ENCODE data around the gene SNAP29. TPM values are rescaled to one million over a fixed set of nuclear protein-coding genes. Genes with fewer than 3 reads are reported as not detected.
A peak's percentile ranks its signal among the peaks of the same experiment; 100 is the strongest.

The SNAP29 gene
- total and polyA plus RNA-seq, 9 of the 15 experiments (the other 6 are each of a cell fraction or from before 2014, with no cell fraction given): 19.5 to 250 (median 75.9) TPM

DNA sequence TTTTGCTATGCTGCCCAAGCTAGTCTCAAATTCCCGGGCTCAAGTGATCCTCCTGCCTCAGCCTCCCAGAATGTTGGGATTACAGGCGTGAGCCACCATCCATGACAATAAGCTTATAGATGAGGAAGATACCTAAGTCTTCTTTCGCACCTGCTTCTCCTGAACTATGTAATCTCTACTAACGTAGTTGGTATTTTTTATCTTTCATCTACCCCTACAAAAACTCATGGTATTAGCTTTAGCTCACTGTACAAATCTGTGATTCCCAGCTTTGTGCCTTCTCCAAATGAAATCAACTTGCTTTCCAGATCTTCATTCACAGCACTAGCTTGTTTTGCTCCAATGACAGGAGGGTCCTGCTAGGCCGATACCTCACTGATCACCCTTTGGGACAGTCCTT lies 36.6 kb upstream of the SNAP29 start:
- H3K27ac ChIP-seq (ENCODE audit: extremely low read depth, low read depth, low read length): no peak overlapping the region
- POLR2A ChIA-PET: interaction anchor here (1.1 to 13.8 kb wide), 8 partner anchors 13 to 46 kb away, joined by 3 to 172 read pairs (median 4); no protein-coding TSS in a partner anchor
- no peak overlapping the region for H3K4me2 ChIP-seq (ENCODE audit: insufficient read depth, low read length)
- peaks cover 5% of the 10 kb centered on the region; the same call in 1 of the 2 replicates for H4K20me1 ChIP-seq (replicated peaks; ENCODE audit: control insufficient read depth, insufficient read depth, low read length)
- in situ Hi-C loops (cut with MboI) (no loop called here), intact Hi-C loops (cut with micrococcal nuclease) (no loop called here)
- WGBS (ENCODE audit: insufficient coverage, low coverage, missing lambda C conversion rate): 91% methylated on average over 5 of the region's 5 CpGs
- H3K79me2 ChIP-seq (ENCODE audit: control insufficient read depth, insufficient read depth, low read length): no peaks in the 10 kb centered on the region
- no peaks in the 10 kb centered on the region for H3K27me3 ChIP-seq (ENCODE audit: control insufficient read depth in 2 of 2, insufficient read depth in 2 of 2, low read length in 2 of 2)
- H3K4me3 ChIP-seq: no peak overlapping the region
- no peak overlapping the region for H2AFZ ChIP-seq (ENCODE audit: low read depth, low read length)
- no peaks in the 10 kb centered on the region for H3K9me3 ChIP-seq (replicated peaks; ENCODE audit: control insufficient read depth, insufficient read depth, low read depth, low read length)
- ATAC-seq: no peak
- H3K9ac ChIP-seq (ENCODE audit: insufficient read depth in 1 of 2, low read depth in 2 of 2, low read length in 2 of 2): no peak overlapping the region
- no peak for FAIRE-seq
- BruUV-seq (replicated peaks): no TSS peak
- H3K9me1 ChIP-seq (ENCODE audit: control insufficient read depth, insufficient read depth, low read length): no peaks in the 10 kb centered on the region
- H3K36me3 ChIP-seq (ENCODE audit: control insufficient read depth, insufficient read depth, low read length): peaks cover 66% of the 10 kb centered on the region
- no peak for TF ChIP-seq SIX5 (IDR thresholded peaks at IDR 0.05; ENCODE audit: borderline replicate concordance in 1 of 2, insufficient read depth in 1 of 2, low read depth in 1 of 2, low read length in 2 of 2)
- 0 out of 2 replicates have a peak, but pooled peaks have one; percentile 72 for TF ChIP-seq CHCHD3 (CRISPR knock-in tag; IDR thresholded peaks at IDR 0.05)
- TF ChIP-seq, protein P1, sequence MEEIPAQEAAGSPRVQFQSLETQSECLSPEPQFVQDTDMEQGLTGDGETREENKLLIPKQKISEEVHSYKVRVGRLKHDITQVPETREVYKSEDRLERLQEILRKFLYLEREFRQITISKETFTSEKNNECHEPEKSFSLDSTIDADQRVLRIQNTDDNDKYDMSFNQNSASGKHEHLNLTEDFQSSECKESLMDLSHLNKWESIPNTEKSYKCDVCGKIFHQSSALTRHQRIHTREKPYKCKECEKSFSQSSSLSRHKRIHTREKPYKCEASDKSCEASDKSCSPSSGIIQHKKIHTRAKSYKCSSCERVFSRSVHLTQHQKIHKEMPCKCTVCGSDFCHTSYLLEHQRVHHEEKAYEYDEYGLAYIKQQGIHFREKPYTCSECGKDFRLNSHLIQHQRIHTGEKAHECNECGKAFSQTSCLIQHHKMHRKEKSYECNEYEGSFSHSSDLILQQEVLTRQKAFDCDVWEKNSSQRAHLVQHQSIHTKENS (CRISPR knock-in tag; IDR thresholded peaks at IDR 0.05): 0 out of 2 replicates have a peak, but pooled peaks have one; percentile 62
- TF ChIP-seq, protein P2, sequence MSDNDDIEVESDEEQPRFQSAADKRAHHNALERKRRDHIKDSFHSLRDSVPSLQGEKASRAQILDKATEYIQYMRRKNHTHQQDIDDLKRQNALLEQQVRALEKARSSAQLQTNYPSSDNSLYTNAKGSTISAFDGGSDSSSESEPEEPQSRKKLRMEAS (CRISPR knock-in tag; IDR thresholded peaks at IDR 0.05): 0 out of 2 replicates have a peak, but pooled peaks have one; percentile 3
- no peaks in the 10 kb centered on the region for H3K4me1 ChIP-seq (replicated peaks in 1 of 2; ENCODE audit: control insufficient read depth in 2 of 2, insufficient read depth in 2 of 2, low read length in 2 of 2)
- DNase-seq (ENCODE audit: extremely low read depth in 1 of 4, low spot score in 3 of 4): no peak
- CTCF ChIA-PET (ENCODE audit: low intra/inter-chr PET ratio): no interaction called here
